ENCODE data around the gene MTMR2. TPM values are rescaled to one million over a fixed set of nuclear protein-coding genes. Genes with fewer than 3 reads are reported as not detected.
"Not testable (repeated sequence)": the region's sequence is repeated elsewhere in the genome, so short reads cannot be mapped to it uniquely, and the experiment has no call there.

The MTMR2 gene
- total RNA-seq, 1 experiment from 2014 or later = 51.9 TPM

- peaks cover 6% of the 10 kb centered on the region for H3K4me1 Mint-ChIP-seq (ENCODE audit: insufficient read depth, unreplicated experiment)
- ChIA-PET CTCF (interaction anchor here (0.7 to 0.9 kb wide), 2 partner anchors 250 to 533 kb away, joined by 3 read pairs; no protein-coding TSS in a partner anchor), POLR2A (interaction anchor here (0.7 kb wide), 1 partner anchor 174 kb away, joined by 4 read pairs; no protein-coding TSS in a partner anchor)
- TSS peak; percentile 11 for BruUV-seq (replicated peaks)
- no peak overlapping the region for H3K27ac Mint-ChIP-seq (ENCODE audit: low read depth, unreplicated experiment)
- no peak for TF ChIP-seq CTCF (IDR thresholded peaks at IDR 0.05; ENCODE audit: unreplicated experiment)
- H3K36me3 Mint-ChIP-seq (ENCODE audit: insufficient read depth, unreplicated experiment) = peaks cover 48% of the 10 kb centered on the region
- no peaks in the 10 kb centered on the region for H3K9me3 Mint-ChIP-seq (ENCODE audit: unreplicated experiment)
- H3K4me3 Mint-ChIP-seq (ENCODE audit: unreplicated experiment) = no peak overlapping the region
- intact Hi-C loops (cut with micrococcal nuclease) = no loop called here
- no peaks in the 10 kb centered on the region for H3K27me3 Mint-ChIP-seq (ENCODE audit: insufficient read depth, unreplicated experiment)
- DNase-seq (ENCODE audit: unreplicated experiment) = no peak
These were observed 60.3 kb downstream of the MTMR2 start for GRCh38 chr11:95863486-95864140.

- intact Hi-C loops (cut with micrococcal nuclease); H3K9me3 Mint-ChIP-seq (ENCODE audit: unreplicated experiment); H3K4me3 Mint-ChIP-seq (ENCODE audit: unreplicated experiment); H3K27ac Mint-ChIP-seq (ENCODE audit: low read depth, unreplicated experiment); BruUV-seq (replicated peaks); H3K4me1 Mint-ChIP-seq (ENCODE audit: insufficient read depth, unreplicated experiment); DNase-seq (ENCODE audit: unreplicated experiment); H3K27me3 Mint-ChIP-seq (ENCODE audit: insufficient read depth, unreplicated experiment): not testable (repeated sequence)
- H3K36me3 Mint-ChIP-seq (ENCODE audit: insufficient read depth, unreplicated experiment) = peaks cover 48% of the 10 kb centered on the region
- ChIA-PET POLR2A (interaction anchor here (0.9 kb wide), 1 partner anchor 63 kb away, joined by 3 read pairs; no protein-coding TSS in a partner anchor), CTCF (interaction anchor here (1.4 kb wide), 1 partner anchor 11 kb away, joined by 4 read pairs; no protein-coding TSS in a partner anchor)
These were observed 63.9 kb downstream of the MTMR2 start for GRCh38 chr11:95860024-95860423.

GRCh38 chr11:95854362-95854761 is 69.5 kb downstream of the MTMR2 start:
- H3K4me1 Mint-ChIP-seq (ENCODE audit: insufficient read depth, unreplicated experiment); H3K4me3 Mint-ChIP-seq (ENCODE audit: unreplicated experiment); H3K9me3 Mint-ChIP-seq (ENCODE audit: unreplicated experiment); intact Hi-C loops (cut with micrococcal nuclease); BruUV-seq (replicated peaks); DNase-seq (ENCODE audit: unreplicated experiment); POLR2A ChIA-PET; H3K27ac Mint-ChIP-seq (ENCODE audit: low read depth, unreplicated experiment); H3K27me3 Mint-ChIP-seq (ENCODE audit: insufficient read depth, unreplicated experiment): not testable (repeated sequence)
- CTCF ChIA-PET = interaction anchor here (0.9 to 1.9 kb wide), 2 partner anchors 19 to 539 kb away, joined by 3 to 5 read pairs; no protein-coding TSS in a partner anchor
- H3K36me3 Mint-ChIP-seq (ENCODE audit: insufficient read depth, unreplicated experiment) = peaks cover 32% of the 10 kb centered on the region

GRCh38 chr11:95853862-95854261 is 70.0 kb downstream of the MTMR2 start:
- ChIA-PET POLR2A (no interaction called here), CTCF (interaction anchor here (0.9 kb wide), 1 partner anchor 540 kb away, joined by 3 read pairs; no protein-coding TSS in a partner anchor)
- intact Hi-C loops (cut with micrococcal nuclease) = no loop called here
- no peak for TF ChIP-seq CTCF (IDR thresholded peaks at IDR 0.05; ENCODE audit: unreplicated experiment)
- H3K27me3 Mint-ChIP-seq (ENCODE audit: insufficient read depth, unreplicated experiment) = no peaks in the 10 kb centered on the region
- H3K4me1 Mint-ChIP-seq (ENCODE audit: insufficient read depth, unreplicated experiment) = peaks cover 5% of the 10 kb centered on the region
- no TSS peak for BruUV-seq (replicated peaks)
- peaks cover 32% of the 10 kb centered on the region for H3K36me3 Mint-ChIP-seq (ENCODE audit: insufficient read depth, unreplicated experiment)
- H3K9me3 Mint-ChIP-seq (ENCODE audit: unreplicated experiment) = no peaks in the 10 kb centered on the region
- H3K27ac Mint-ChIP-seq (ENCODE audit: low read depth, unreplicated experiment) = no peak overlapping the region
- no peak for DNase-seq (ENCODE audit: unreplicated experiment)
- no peak overlapping the region for H3K4me3 Mint-ChIP-seq (ENCODE audit: unreplicated experiment)

GRCh38 chr11:95853138-95853537 is 70.8 kb downstream of the MTMR2 start:
- intact Hi-C loops (cut with micrococcal nuclease) = no loop called here
- CTCF ChIA-PET = no interaction called here
- peaks cover 33% of the 10 kb centered on the region for H3K36me3 Mint-ChIP-seq (ENCODE audit: insufficient read depth, unreplicated experiment)
- POLR2A ChIA-PET = no interaction called here
- no peak overlapping the region for H3K4me3 Mint-ChIP-seq (ENCODE audit: unreplicated experiment)
- no peaks in the 10 kb centered on the region for H3K27me3 Mint-ChIP-seq (ENCODE audit: insufficient read depth, unreplicated experiment)
- TF ChIP-seq CTCF (IDR thresholded peaks at IDR 0.05; ENCODE audit: unreplicated experiment) = no peak
- DNase-seq (ENCODE audit: unreplicated experiment) = no peak
- H3K27ac Mint-ChIP-seq (ENCODE audit: low read depth, unreplicated experiment) = no peak overlapping the region
- BruUV-seq (replicated peaks) = no TSS peak
- peaks cover 5% of the 10 kb centered on the region for H3K4me1 Mint-ChIP-seq (ENCODE audit: insufficient read depth, unreplicated experiment)
- no peaks in the 10 kb centered on the region for H3K9me3 Mint-ChIP-seq (ENCODE audit: unreplicated experiment)

Measured in MCF 10A (cell line).